Liver (tissue), 9 donors: ENCODE data around the gene RAPGEF4. TPM values are rescaled to one million over a fixed set of nuclear protein-coding genes. Genes with fewer than 3 reads are reported as not detected.

Source experiments
- DNase-seq: peaks from one replicate; pipeline ENCODE4 v3.0.0-alpha.2; 2017; ENCODE audit warnings: low spot score
- H3K27ac ChIP-seq, 2 donors: one replicate each; pipeline ENCODE4 v1.7.0; 2013; ENCODE audit warnings: inconsistent platforms in 2 of 2, low read length in 2 of 2, control low read depth in 1 of 2, low read depth in 1 of 2, mild to moderate bottlenecking in 1 of 2
- H3K27me3 ChIP-seq, 4 donors: one replicate each; pipeline versions ENCODE4 v1.6.1 to v1.7.0; 2013; ENCODE audit warnings: low read length in 3 of 4, inconsistent platforms in 1 of 4, mild to moderate bottlenecking in 1 of 4, moderate library complexity in 1 of 4; ENCODE audit not compliant: control insufficient read depth in 4 of 4, insufficient read depth in 4 of 4
- H3K36me3 ChIP-seq, 4 donors: one replicate each; pipeline versions ENCODE4 v1.6.1 to v1.7.0; 2013; ENCODE audit warnings: low read length in 3 of 4, mild to moderate bottlenecking in 3 of 4, low read depth in 1 of 4, moderate library complexity in 1 of 4; ENCODE audit not compliant: control insufficient read depth in 4 of 4, insufficient read depth in 3 of 4
- H3K4me1 ChIP-seq, 4 donors: one replicate each; pipeline versions ENCODE4 v1.6.1 to v1.7.0; 2013; ENCODE audit warnings: low read length in 3 of 4, mild to moderate bottlenecking in 3 of 4, moderate library complexity in 1 of 4; ENCODE audit not compliant: control insufficient read depth in 4 of 4, insufficient read depth in 4 of 4
- H3K4me3 ChIP-seq, 3 donors: one replicate each; pipeline versions ENCODE4 v1.6.1 to v1.7.0; 2013; ENCODE audit warnings: low read length in 3 of 3, control low read depth in 1 of 3, low read depth in 1 of 3, mild to moderate bottlenecking in 1 of 3
- H3K9ac ChIP-seq, 2 donors: one replicate each; pipeline ENCODE4 v1.7.0; 2013; ENCODE audit warnings: low read length in 2 of 2, mild to moderate bottlenecking in 2 of 2, moderate library complexity in 2 of 2, control low read depth in 1 of 2, low read depth in 1 of 2
- H3K9me3 ChIP-seq, 4 donors: one replicate each; pipeline versions ENCODE4 v1.6.1 to v1.7.0; 2013; ENCODE audit warnings: low read length in 3 of 4; ENCODE audit not compliant: control insufficient read depth in 4 of 4
- EGR1 ChIP-seq, 2 donors: IDR thresholded peaks; 2 replicates each; pipeline ENCODE4 v1.6.1; 2016 to 2018; ENCODE audit warnings: antibody characterized with exemption in 2 of 2, low read depth in 2 of 2
- FOXA1 ChIP-seq: IDR thresholded peaks from 2 replicates; pipeline ENCODE4 v1.6.1; 2016; ENCODE audit warnings: antibody characterized with exemption
- FOXA2 ChIP-seq: IDR thresholded peaks from 2 replicates; pipeline ENCODE4 v1.6.1; 2016; ENCODE audit warnings: antibody characterized with exemption
- GABPA ChIP-seq, 2 donors: IDR thresholded peaks in 1 of 2; conservative IDR thresholded peaks in 1 of 2; 2 replicates each; pipeline ENCODE4 v1.6.1; 2016; ENCODE audit warnings: antibody characterized with exemption in 2 of 2, mild to moderate bottlenecking in 1 of 2, moderate library complexity in 1 of 2
- HNF4A ChIP-seq, 2 donors: conservative IDR thresholded peaks; 2 replicates each; pipeline ENCODE4 v1.6.1; 2016; ENCODE audit warnings: antibody characterized with exemption in 2 of 2, mild to moderate bottlenecking in 2 of 2
- HNF4G ChIP-seq: IDR thresholded peaks from 2 replicates; pipeline ENCODE4 v1.6.1; 2016; ENCODE audit warnings: antibody characterized with exemption
- JUND ChIP-seq, 2 donors: IDR thresholded peaks; 2 replicates each; pipeline ENCODE4 v1.6.1; 2016; ENCODE audit warnings: antibody characterized with exemption in 2 of 2
- RAD21 ChIP-seq, 2 donors: IDR thresholded peaks; 2 replicates each; pipeline ENCODE4 v1.6.1; 2016; ENCODE audit warnings: antibody characterized with exemption in 2 of 2, mild to moderate bottlenecking in 2 of 2
- RXRA ChIP-seq, 2 donors: IDR thresholded peaks; 2 replicates each; pipeline ENCODE4 v1.6.1; 2017 to 2018; ENCODE audit warnings: antibody characterized with exemption in 2 of 2, mild to moderate bottlenecking in 1 of 2
- SP1 ChIP-seq: IDR thresholded peaks from 2 replicates; pipeline ENCODE4 v1.6.1; 2018; ENCODE audit warnings: antibody characterized with exemption, mild to moderate bottlenecking
- TAF1 ChIP-seq: conservative IDR thresholded peaks from 2 replicates; pipeline ENCODE4 v1.6.1; 2016; ENCODE audit warnings: antibody characterized with exemption, mild to moderate bottlenecking
- YY1 ChIP-seq: IDR thresholded peaks from 2 replicates; pipeline ENCODE4 v1.6.1; 2016; ENCODE audit warnings: antibody characterized with exemption, mild to moderate bottlenecking
- WGBS: extraction: QIAGEN DNeasy Blood & Tissue Kit; methylation state at CpG from one replicate; pipeline ENCODE4 v1.1.7; 2013; 5-methylcytosine and 5-hydroxymethylcytosine counted together
- polyA plus RNA-seq, 2 donors: library from polyadenylated mRNA; stranded (reverse) in 1 of 2; unstranded in 1 of 2; fragments of 200-250 nt in 1 of 2; fragments of >200 nt in 1 of 2; fragmentation: Nextera tagmentation in 1 of 2; extraction: Ambion mirVana in 1 of 2; gene quantifications; one replicate each; pipeline versions ENCODE4 v1.2.1 to v1.2.3, GENCODE V29; 2013 to 2015
- total RNA-seq, 2 donors: library from RNA; depleted of rRNA; stranded (reverse); fragments of >200 nt; gene quantifications; one replicate each; pipeline ENCODE4 v1.2.3, GENCODE V29; 2014
- TF ChIP-seq, protein P1 (sequence below): IDR thresholded peaks from 2 replicates; pipeline ENCODE4 v1.6.1; 2016; ENCODE audit warnings: antibody characterized with exemption
- TF ChIP-seq, protein P2 (sequence below): fragments of 150-350 bp; IDR thresholded peaks from 2 replicates; pipeline ENCODE4 v1.5.1; 2017; ENCODE audit warnings: improper control_type of control experiment, low read depth, low read length; ENCODE audit not compliant: missing input control
- TF ChIP-seq, protein P3 (sequence below): IDR thresholded peaks from 2 replicates; pipeline ENCODE4 v1.6.1; 2016; ENCODE audit warnings: antibody characterized with exemption
- TF ChIP-seq, protein P4 (sequence below): IDR thresholded peaks from 2 replicates; pipeline ENCODE4 v1.6.1; 2016; ENCODE audit warnings: antibody characterized with exemption
- TF ChIP-seq, protein P5 (sequence below): IDR thresholded peaks from 2 replicates; pipeline ENCODE4 v1.6.1; 2016; ENCODE audit warnings: antibody characterized with exemption, mild to moderate bottlenecking
- donor health status: healthy.
- donor health status: healthy.
- donor health status: healthy.
- donor health status: healthy.
- donor health status: healthy.

RAPGEF4 gene
- total and polyA plus RNA-seq, 4 donors: 1.5 to 18.2 (median 8.3) TPM

DNA sequence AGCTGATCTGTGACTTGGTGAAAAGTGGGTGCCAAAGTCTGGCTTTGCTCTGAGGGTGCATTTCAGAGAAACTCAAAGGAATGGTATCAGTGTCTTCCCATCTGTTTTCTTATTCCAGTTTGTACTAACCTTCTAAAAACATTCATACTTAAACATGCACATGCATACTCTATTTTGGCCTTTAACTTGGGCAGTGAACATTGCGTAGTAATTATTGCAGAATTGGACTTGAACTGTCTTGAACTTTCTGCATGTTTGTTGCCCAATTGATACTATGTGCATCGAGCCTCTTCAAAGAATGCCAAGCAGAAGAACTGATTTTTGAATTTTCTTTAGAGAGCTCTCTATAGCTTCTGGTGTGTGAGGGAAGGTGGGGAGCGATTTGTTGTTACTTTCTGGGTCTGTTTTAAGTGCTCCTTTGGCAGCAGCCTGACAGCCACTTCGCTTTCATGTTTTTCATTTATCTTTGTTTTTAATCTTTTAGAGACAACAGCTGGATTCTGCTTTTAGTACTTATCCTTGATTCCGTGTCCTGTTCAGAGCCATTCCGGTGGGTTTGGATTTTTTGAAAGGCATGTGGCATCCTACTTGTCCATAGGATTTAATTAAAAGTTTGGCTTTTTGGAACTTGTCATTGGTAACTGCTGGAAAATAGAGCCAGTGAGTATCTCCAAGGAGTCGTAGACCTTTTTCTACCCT lies 159.2 kb downstream of the RAPGEF4 start:
- H3K27ac ChIP-seq: no peak overlapping the region
- no peak for TF ChIP-seq HNF4G
- no peak for TF ChIP-seq SP1
- TF ChIP-seq FOXA1: no peak
- TF ChIP-seq JUND (IDR thresholded peaks at IDR 0.05): no peak
- TF ChIP-seq, protein P1, sequence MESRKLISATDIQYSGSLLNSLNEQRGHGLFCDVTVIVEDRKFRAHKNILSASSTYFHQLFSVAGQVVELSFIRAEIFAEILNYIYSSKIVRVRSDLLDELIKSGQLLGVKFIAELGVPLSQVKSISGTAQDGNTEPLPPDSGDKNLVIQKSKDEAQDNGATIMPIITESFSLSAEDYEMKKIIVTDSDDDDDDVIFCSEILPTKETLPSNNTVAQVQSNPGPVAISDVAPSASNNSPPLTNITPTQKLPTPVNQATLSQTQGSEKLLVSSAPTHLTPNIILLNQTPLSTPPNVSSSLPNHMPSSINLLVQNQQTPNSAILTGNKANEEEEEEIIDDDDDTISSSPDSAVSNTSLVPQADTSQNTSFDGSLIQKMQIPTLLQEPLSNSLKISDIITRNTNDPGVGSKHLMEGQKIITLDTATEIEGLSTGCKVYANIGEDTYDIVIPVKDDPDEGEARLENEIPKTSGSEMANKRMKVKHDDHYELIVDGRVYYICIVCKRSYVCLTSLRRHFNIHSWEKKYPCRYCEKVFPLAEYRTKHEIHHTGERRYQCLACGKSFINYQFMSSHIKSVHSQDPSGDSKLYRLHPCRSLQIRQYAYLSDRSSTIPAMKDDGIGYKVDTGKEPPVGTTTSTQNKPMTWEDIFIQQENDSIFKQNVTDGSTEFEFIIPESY: no peak
- TF ChIP-seq, protein P2, sequence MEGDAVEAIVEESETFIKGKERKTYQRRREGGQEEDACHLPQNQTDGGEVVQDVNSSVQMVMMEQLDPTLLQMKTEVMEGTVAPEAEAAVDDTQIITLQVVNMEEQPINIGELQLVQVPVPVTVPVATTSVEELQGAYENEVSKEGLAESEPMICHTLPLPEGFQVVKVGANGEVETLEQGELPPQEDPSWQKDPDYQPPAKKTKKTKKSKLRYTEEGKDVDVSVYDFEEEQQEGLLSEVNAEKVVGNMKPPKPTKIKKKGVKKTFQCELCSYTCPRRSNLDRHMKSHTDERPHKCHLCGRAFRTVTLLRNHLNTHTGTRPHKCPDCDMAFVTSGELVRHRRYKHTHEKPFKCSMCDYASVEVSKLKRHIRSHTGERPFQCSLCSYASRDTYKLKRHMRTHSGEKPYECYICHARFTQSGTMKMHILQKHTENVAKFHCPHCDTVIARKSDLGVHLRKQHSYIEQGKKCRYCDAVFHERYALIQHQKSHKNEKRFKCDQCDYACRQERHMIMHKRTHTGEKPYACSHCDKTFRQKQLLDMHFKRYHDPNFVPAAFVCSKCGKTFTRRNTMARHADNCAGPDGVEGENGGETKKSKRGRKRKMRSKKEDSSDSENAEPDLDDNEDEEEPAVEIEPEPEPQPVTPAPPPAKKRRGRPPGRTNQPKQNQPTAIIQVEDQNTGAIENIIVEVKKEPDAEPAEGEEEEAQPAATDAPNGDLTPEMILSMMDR: no peak
- TF ChIP-seq YY1: no peak
- TF ChIP-seq HNF4A (conservative IDR thresholded peaks at IDR 0.05): no peak
- H3K9ac ChIP-seq: no peak overlapping the region
- H3K36me3 ChIP-seq: no peaks in the 10 kb centered on the region
- 85% methylated on average over 7 of the region's 7 CpGs for WGBS
- no peak for DNase-seq
- H3K4me3 ChIP-seq: no peak overlapping the region
- no peaks in the 10 kb centered on the region for H3K27me3 ChIP-seq
- no peaks in the 10 kb centered on the region for H3K9me3 ChIP-seq
- peaks cover 0 to 1% (median 0%) of the 10 kb centered on the region in 4 donors for H3K4me1 ChIP-seq

DNA sequence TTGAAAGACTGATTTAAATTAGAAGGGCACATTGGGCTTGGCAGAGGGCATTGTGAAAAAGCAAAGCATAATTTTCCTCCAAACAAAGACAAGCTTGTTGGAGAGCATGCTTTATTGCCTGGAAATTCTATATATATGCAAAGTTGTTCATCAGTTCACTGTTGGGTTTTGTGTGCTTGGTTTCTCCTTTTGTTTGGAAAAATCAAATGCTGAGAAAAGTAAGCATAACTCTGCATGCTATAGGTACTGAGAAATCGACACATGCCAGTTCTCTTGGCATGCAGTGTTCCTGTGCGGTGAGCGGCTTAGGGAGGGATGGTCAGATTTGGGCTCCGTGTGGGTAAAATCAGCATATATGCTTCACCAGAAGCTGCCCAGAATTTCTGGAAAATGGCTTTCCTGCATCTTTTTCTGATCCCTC lies 161.0 kb downstream of the RAPGEF4 start:
- H3K9me3 ChIP-seq: no peaks in the 10 kb centered on the region
- 92% methylated on average over 4 of the region's 4 CpGs for WGBS

More for the DNA sequence above, 161.0 kb downstream of the RAPGEF4 start:
- Histone ChIP-seq H3K4me3 (no peak overlapping the region), H3K36me3 (no peaks in the 10 kb centered on the region), H3K9ac (no peak overlapping the region), H3K27me3 (no peaks in the 10 kb centered on the region), H3K4me1 (no peaks in the 10 kb centered on the region), H3K27ac (no peak overlapping the region)
- TF ChIP-seq, protein P1: no peak
- TF ChIP-seq GABPA (IDR thresholded peaks at IDR 0.05 in 1 of 2, conservative IDR thresholded peaks at IDR 0.05 in 1 of 2): no peak
- TF ChIP-seq, protein P3, sequence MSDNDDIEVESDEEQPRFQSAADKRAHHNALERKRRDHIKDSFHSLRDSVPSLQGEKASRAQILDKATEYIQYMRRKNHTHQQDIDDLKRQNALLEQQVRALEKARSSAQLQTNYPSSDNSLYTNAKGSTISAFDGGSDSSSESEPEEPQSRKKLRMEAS: no peak
- TF ChIP-seq HNF4G: no peak
- no peak for TF ChIP-seq JUND (IDR thresholded peaks at IDR 0.05)
- TF ChIP-seq SP1: no peak
- no peak for TF ChIP-seq TAF1
- no peak for TF ChIP-seq FOXA1
- no peak for TF ChIP-seq RXRA (IDR thresholded peaks at IDR 0.05)
- TF ChIP-seq, protein P4, sequence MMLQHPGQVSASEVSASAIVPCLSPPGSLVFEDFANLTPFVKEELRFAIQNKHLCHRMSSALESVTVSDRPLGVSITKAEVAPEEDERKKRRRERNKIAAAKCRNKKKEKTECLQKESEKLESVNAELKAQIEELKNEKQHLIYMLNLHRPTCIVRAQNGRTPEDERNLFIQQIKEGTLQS: no peak
- no peak for TF ChIP-seq YY1
- no peak for TF ChIP-seq EGR1 (IDR thresholded peaks at IDR 0.05; ENCODE audit: low read depth in 2 of 2)
- TF ChIP-seq FOXA2: no peak
- TF ChIP-seq HNF4A (conservative IDR thresholded peaks at IDR 0.05): no peak
- TF ChIP-seq, protein P5, sequence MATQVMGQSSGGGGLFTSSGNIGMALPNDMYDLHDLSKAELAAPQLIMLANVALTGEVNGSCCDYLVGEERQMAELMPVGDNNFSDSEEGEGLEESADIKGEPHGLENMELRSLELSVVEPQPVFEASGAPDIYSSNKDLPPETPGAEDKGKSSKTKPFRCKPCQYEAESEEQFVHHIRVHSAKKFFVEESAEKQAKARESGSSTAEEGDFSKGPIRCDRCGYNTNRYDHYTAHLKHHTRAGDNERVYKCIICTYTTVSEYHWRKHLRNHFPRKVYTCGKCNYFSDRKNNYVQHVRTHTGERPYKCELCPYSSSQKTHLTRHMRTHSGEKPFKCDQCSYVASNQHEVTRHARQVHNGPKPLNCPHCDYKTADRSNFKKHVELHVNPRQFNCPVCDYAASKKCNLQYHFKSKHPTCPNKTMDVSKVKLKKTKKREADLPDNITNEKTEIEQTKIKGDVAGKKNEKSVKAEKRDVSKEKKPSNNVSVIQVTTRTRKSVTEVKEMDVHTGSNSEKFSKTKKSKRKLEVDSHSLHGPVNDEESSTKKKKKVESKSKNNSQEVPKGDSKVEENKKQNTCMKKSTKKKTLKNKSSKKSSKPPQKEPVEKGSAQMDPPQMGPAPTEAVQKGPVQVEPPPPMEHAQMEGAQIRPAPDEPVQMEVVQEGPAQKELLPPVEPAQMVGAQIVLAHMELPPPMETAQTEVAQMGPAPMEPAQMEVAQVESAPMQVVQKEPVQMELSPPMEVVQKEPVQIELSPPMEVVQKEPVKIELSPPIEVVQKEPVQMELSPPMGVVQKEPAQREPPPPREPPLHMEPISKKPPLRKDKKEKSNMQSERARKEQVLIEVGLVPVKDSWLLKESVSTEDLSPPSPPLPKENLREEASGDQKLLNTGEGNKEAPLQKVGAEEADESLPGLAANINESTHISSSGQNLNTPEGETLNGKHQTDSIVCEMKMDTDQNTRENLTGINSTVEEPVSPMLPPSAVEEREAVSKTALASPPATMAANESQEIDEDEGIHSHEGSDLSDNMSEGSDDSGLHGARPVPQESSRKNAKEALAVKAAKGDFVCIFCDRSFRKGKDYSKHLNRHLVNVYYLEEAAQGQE: no peak
- TF ChIP-seq, protein P2: no peak
- TF ChIP-seq RAD21 (IDR thresholded peaks at IDR 0.05): no peak
- no peak for DNase-seq
